Right renal pelvis (tissue), 4 donors: ENCODE data around the gene PPIP5K1. TPM values are rescaled to one million over a fixed set of nuclear protein-coding genes. Genes with fewer than 3 reads are reported as not detected.
"Not testable (repeated sequence)": the region's sequence is repeated elsewhere in the genome, so short reads cannot be mapped to it uniquely, and the experiment has no call there.

Experiments used
- DNase-seq, 4 donors: peaks; one replicate each; pipeline ENCODE4 v3.0.0-alpha.2; 2013; ENCODE audit warnings: low read depth in 4 of 4, low spot score in 3 of 4, missing footprints in 1 of 4
- polyA plus RNA-seq, 4 donors: library from polyadenylated mRNA; unstranded; fragments of 120-200 nt; gene quantifications; one replicate each; pipeline ENCODE4 v1.2.1, GENCODE V29; 2013; ENCODE audit not compliant: insufficient read length in 4 of 4

PPIP5K1 gene
- polyA plus RNA-seq = 10 to 100 TPM; 19.3 to 24.8 (median 22.8) TPM

DNA sequence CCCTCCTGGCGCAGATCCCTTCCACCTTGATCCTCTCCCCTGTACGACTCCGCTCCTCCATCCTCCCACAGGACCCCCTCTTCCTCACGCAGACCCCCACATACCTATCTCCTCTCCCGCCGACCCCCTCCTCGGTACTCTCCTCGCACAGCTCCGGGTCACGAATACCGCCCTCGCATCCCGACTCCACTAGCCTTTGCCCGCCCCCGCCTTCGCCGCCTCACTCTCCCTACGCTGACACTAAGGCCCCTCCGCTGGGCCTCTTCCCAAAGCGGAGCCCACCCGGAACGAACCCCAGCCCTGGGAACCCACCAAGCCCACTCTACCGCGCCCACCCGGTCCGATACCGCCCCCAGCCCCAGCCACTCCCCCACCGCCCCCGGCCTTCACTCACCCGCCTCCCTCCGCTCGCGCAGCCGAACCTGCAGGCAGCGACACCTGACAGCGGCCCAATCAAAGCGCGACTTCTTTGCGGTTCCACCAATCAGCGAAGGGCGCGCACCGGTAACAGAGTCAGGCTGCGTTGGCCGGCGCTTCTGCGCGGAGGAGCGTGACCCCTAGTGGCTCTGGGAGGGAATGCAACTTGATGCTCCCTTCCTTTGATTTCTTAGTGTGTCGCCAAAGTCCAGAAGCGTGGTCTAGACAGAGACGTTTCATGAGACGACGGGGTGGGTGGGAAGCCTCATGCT, at the start of gene PPIP5K1:
Gene PPIP5K1, minus strand, starts transcription at position 431 of the 689 bp plus-strand sequence. CDS start 5,704 bp downstream, outside the sequence.
- not testable (repeated sequence) for DNase-seq

DNA sequence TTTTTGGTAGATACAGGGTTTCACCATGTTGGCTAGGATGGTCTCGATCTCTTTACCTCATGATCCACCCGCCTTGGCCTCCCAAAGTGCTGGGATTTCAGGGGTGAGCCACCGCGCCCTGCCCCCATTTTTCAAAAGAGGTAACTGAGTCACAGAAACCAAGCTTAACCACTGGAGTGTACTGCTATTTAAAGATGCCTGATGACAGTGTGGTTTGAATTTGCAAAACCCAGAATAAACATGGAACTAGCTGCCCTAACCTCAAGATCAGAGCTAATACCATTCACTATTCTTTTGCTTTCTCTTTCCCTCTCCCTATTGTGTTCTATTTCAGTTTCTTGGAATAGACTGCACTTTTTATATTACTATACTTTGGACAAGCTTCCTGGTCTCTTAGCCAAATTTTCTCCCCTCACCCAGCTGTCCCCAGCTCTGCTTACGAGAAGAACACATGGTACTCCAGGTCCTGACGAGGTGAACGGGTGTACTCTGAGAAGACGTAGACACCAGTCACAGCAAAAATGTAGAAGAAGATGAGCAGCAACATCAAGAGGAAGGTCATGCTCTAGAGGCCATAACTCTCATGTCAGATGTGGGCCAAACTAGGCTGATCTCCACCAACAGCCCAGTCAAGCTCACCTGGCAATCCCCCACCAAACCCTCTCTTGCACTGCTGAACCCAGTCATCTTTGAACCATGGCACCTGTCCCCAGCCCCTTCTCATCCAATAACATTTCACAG, 48.6 kb upstream of the PPIP5K1 start:
- not testable (repeated sequence) for DNase-seq

DNA sequence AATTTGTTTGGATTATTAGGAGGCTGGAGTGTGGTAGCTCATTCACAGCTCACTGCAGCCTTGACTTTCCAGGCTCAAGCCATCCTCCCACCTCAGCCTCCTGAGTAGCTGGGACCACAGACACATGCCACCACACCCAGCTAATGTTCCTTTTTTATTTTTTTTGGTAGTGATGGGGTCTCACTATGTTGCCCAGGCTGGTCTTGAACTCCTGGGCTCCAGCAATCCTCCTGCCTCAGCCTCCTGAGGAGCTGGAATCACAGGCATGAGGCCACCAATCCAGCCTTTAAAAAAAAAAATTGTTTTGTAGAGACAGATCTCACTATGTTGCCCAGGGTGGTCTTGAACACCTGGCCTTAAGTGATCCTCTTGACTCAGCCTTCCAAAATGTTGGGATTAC, 36.9 kb upstream of the PPIP5K1 start:
- not testable (repeated sequence) for DNase-seq

DNA sequence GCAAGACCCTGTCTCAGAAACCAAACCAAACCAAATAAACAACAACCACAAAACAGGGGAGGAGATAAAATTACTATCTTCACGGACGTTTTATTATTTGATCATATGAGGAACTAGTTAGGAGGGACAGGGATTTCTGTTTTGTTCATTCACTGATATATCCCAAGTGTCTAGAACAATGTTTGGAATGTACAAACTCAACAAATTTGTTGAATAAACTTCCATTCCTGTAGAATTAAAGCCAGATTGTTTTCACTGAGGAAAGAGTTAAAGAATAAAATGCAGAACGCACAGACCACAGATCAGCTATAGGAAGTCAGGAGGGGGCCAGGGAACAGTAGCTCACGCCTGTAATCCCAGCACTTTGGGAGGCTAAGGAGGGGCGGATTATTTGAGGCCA, 35.1 kb upstream of the PPIP5K1 start:
- DNase-seq = no peak

DNA sequence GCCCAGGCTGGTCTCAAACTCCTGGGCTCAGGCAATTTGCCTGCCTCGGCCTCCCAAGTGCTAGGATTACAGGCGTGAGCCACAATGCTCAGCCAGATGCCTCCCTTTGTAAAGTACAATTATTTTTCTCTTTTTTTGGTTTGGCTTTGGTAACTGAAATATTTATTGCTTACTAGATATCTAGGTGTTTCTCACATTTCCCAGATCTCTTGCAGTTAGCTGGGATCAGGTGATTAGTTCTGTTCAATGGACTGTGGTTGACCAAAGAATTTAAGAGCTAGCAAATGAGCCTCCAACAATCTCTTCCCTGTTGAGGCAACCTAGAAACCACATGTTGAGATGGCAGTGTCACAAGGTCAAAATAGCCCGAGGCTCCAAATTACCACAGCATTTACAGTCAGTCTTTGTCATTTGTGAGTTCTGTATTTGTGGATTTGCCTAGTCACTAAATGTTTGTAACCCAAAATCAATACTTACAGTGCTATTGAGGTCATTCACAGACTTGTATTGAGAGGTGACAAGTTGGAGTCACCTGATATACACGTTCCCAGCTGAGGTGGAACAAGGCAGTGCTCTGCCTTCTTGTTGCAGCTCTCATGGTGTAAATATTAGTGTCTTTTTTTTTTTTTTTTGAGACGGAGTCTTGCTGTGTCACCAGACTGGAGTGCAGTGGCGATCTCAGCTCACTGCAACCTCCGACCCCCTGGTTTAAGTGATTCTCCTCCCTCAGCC, 32.2 kb upstream of the PPIP5K1 start:
- not testable (repeated sequence) for DNase-seq

DNA sequence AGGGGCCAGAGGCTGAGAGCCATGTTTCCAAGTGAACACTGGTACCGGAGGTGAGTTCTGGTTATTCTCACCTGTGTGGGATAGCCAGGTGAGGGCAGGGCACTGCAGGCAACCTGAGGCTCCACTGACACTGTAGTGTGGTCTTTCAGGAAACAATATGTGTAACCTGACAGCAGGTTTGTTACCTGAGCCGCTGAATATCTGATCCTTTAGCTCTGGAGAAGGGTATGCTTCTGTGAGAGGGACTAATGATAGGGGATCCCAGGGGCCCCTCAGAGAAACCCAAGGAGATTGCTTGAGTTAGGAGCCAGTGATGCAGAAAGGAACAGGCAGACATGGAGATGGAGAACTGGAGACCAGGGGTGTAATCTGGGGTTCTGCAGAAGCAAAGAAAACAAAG, 28.7 kb upstream of the PPIP5K1 start, which contains the start of gene STRC:
Gene STRC, minus strand, starts transcription at position 101 of the 400 bp plus-strand sequence. Its CDS starts 78 bp downstream, at position 23.
- not testable (repeated sequence) for DNase-seq

DNA sequence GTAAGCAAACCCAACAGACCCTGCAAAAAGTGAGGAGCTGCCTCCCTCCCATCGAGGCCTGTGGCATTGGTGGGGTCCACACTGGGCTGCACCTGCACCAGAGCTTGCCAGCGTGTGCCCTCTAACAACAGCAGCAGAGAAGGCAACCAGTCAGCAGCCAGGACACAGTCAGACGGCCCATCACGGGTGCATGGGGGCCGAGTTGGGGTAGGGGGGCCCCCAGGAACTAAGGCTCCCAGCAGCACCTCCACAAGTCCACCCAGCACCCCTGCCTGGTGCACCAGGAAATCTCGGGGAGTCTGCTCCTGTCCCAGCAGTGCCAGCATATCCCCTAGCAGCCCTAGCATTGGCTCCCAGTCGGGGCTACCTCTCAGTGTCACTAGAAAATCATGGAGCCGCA, 27.7 kb upstream of the PPIP5K1 start:
- DNase-seq = not testable (repeated sequence)

DNA sequence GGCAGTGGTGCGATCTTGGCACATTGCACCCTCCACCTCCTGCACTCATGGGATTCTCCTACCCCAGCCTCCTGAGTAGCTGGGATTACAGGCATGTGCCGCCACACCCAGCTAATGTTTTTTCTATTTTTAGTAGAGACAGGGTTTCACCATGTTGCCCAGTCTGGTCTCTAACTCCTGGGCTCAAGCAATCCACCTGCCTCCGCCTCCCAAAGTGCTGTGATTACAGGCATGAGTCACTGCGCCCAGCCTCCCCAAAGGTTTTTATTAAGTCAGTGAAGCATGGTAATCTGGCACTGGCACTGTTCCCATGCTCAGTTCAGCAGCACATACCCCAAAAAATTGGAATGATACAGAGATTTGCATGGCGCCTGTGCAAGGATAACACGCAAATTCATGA, 12.2 kb upstream of the PPIP5K1 start:
- DNase-seq = not testable (repeated sequence)

DNA sequence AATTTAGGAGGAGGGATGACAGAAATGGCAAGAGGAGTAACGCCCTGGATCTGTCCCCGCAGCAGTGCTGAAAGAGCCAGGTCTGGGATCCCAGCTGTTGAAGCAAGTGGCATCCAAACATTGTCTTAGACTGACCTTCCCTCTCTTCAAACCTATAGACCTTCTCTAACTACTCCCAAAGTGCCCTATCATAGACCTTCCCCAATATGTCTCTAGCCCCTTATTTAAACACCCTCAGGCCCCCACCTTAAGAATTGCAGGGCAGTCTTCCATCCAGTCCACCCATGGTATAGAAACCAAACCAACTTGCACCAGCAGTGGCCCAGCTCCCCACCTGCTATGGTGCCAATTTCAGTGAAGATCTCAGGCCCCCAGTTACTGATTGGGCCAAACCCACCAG, 10.2 kb upstream of the PPIP5K1 start:
- DNase-seq = not testable (repeated sequence)

DNA sequence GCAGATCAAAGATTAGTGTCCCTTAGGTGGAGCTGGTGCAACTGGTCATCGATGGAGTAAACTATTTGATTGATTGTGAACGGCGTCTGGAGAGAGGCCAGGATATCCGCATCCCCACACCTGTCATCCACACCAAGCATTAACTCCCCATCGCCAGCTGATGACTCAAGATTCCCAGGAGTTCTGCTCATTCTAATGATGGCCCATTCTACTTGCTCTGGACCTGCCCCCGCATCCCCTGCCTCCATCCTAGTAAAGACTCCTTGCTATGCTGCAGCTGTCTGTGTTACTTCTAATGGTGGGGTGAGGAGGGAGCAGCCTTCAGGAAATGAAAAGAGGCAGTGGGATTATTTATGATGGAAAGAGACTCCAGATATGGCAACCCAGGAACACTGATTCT, 9.1 kb upstream of the PPIP5K1 start:
- DNase-seq = not testable (repeated sequence)

DNA sequence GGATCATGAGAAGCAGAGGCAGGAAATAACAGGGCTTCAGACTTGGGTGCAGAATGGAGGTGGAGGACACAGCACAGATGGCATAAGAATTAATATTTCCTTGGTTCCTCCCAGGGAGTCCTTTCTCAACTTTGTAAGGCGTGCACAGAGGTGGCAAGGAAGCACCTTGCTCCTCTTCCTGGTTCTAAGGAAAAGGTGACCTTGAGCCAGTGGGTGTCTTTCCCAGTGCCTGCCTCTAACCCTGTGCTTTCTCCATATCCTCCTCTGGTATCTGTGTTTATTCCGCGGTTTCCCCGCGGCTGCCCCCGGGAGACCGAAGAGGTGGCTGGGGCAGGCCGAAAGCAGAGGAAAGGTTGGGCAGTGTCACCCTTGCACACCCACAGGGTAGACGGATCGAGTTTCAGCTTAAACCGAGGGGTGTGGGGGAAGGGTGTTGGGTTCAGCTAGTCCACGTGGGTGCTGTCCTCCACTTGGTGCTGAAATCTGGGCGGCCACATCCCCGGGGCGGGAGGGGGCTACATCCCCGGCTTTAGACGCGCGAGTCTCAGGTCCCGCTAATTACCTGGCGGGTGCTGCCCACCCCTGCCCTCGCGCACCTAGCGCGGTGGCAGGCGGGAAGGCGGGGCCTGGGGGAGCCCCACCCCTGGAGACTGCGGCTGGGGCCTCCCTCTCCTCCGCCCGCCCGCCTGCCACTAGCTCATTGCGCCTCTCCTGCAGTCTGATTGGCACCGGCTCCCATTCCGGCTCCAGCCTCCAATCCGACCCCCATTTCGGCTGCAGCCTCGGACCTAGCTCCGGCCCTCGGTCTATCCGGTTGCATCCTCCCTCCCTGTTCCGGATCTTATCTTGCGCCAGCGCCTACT, 3.6 kb upstream of the PPIP5K1 start, which contains the start of gene CKMT1B:
Gene CKMT1B, plus strand, starts transcription at position 700 of the 863 bp plus-strand sequence. CDS start 192 bp downstream, outside the sequence.
- not testable (repeated sequence) for DNase-seq

DNA sequence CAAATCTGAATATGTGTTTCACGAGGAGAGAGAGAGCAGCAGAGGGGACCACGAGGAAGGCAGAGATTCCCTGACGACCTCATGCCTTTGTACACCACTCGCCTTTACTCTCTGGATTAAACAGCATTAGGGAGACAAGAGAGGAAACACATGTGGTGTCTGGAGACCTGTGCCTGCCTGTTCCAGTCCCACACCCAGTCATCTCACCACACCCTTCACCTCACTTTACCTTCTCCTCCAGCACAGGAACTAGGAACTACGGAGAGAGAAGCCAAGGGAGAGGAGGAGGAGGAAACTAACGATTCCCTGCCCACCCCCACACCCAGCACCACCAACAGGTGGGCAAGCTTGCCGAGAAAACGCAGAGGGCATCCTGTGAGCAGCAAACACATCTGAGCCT, 2.8 kb upstream of the PPIP5K1 start:
- DNase-seq = not testable (repeated sequence)

DNA sequence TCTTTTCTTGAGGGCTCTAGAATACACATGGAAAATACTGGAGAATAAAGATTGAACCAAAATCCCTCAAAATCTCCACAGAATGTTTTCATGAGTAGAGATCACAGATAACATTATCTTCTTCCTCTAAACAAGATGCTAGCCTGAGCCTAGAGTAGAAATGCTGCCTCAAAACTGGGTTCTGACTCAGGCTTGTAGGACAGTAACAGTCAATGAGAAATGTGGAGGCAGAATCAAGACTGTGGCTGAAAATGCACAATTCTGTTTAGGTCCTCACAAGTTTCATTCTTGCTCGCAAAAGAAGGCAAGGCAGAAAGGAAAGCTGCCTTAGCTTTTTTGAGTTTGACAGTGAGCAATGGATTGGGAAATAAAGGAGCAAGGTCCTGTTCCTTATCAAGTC, 15.4 kb downstream of the PPIP5K1 start:
- not testable (repeated sequence) for DNase-seq

DNA sequence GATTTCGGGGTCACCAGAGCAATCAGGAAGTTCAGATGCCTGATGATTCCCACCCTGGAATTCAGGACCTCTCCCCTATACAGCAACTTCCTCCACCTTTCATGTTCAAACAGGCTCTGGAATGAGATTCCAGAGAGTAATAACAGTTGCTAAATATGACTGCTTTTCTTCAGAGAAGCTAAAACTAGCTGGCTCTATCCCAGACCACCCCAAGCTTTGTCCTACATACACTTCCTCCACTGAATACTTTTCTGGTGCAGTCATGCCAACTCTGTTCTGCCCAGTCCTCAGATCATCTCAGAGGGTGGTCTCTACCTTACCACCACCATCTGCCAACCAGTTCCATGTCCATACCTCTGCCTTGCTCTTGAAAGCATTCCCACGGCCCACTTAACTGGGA, 23.4 kb downstream of the PPIP5K1 start:
- not testable (repeated sequence) for DNase-seq

DNA sequence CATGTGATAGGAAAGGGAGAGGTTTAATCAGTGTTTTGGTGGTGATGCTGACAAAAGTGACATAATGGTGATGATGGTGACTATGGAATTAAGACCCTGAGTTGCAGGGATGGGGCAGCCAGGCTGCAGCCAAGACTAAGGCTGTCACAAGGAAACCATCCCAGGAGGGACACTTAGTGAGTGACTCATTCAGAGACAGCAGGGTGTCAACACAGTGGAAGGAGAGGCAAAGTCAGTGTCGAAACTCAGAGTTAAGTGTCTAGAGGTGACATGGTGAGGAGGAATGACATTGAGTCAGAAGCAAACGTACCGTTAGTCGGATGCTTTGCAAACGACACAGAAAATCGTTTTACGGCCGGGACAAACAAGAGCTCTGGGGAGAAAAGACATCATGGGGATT, 26.2 kb downstream of the PPIP5K1 start:
- DNase-seq = not testable (repeated sequence)

DNA sequence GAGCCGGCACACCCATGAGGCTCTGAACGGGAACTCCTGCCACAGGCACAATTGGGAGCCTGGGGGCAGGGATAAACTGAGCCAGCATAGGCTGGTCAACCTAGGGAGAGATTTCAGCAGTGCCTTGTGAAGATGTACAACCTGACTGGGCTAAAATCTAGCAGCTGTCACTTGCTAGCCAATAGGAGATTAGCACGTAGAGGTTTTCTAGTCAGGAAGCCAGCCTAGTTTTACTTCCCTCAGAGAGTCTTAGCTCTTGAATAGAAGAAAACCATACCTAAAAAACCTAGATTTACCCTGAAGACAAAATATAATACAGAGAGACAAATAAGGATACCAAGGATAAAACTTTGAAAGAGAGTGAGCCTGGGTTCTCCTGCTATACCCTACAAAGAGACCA, 27.3 kb downstream of the PPIP5K1 start:
- DNase-seq = not testable (repeated sequence)

DNA sequence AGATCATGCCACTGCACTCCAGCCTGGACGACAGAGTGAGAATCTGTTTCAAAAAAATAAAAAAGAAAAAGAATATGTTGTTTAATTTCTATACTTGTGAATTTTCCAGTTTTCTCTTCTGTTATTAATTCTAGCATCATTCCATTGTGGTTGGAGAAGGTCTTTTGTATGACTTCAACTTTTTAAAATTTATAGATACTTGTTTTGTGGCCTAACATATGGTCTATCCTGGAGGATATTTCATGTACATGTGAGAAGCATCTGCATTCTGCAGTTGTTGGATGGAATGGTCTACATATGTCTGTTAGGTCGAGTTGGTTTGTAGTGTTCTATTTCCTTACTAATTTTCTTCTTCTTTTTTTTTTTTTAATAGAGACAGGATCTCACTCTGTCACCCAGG, 37.0 kb downstream of the PPIP5K1 start:
- DNase-seq = no peak

DNA sequence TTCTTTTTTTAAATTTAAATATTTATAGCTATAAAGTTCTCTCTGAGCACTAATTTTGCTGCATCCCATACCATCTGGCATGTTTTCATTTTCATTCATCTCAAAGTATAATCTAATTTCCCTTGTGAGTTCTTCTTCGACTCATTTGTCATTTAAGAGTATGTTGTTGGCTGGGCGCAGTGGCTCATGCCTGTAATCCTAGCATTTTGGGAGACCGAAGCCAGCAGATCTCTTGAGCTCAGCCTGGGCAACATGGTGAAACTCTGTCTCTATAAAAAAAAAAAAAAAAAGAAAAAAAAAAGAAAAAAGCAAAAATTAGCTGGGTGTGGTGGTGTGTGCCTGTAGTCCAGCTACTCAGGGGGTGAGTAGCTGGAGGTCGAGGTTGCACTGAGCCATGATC, 37.8 kb downstream of the PPIP5K1 start:
- DNase-seq = no peak

DNA sequence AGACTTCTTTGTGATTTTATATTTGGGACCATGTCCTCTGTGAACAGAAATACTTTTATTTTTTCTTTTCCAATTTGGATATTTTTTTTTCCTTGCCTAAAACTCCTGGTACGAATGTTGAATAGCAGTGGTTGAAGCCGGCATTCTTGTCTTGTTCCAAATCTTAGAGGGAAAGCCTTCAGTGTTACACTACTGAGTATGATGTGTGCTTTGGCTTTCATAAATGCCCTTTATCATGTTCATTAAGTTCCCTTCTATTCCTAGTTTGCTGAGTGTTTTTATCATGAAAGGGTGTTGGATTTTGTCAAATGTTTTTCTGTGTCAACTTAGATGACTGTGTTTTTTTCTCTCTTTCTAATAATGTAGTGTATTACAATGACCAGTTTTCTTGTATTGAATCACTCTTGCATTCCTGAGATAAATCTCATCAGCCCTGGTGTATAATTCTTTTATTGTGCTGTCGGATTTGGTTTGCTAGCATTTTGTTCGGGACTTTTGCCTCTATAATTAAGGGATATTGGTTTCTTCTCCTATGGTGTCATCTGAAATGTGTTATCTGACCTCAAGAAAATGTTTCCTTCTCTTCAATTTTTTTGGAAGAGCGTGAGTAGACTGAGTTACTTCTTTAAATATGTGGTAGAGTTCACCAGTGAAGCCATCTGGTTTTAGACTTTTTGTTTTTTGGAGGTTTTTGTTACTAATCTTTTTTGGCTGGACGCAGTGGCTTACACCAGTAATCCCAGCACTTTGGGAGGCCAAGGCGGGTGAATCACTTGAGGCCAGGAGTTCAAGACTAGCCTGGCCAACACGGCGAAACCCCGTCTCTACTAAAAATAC, 39.3 kb downstream of the PPIP5K1 start:
- DNase-seq = no peak
